GM23248 (cell line): Measurements from ENCODE around the gene MISP.

Experiments
- EZH2 ChIP-seq: fragments of 200-600 bp; sonication (generic); IDR thresholded peaks from 2 replicates; pipeline ENCODE4 v1.6.1; 2018; ENCODE audit warnings: antibody characterized with exemption, mild to moderate bottlenecking; ENCODE audit not compliant: insufficient read depth, poor library complexity, severe bottlenecking
- EZH2phosphoT487 ChIP-seq: fragments of 200-600 bp; sonication (generic); IDR thresholded peaks from 2 replicates; pipeline ENCODE4 v1.6.1; 2018; ENCODE audit warnings: antibody characterized with exemption, moderate library complexity, mild to moderate bottlenecking, low read depth; ENCODE audit not compliant: insufficient read depth

GRCh38 chr19:746208-746819 is 4.6 kb upstream of the MISP start:
- TF ChIP-seq EZH2phosphoT487 (no peak), EZH2 (no peak)
